M059J (cell line): ENCODE measurements around the gene MANSC1. TPM values are rescaled to one million over a fixed set of nuclear protein-coding genes. Genes with fewer than 3 reads are reported as not detected.

Experiments used
- total RNA-seq: library from RNA; depleted of rRNA; stranded (reverse); fragments of >200 nt; shearing (Covaris generic); gene quantifications from 2 replicates; pipeline ENCODE4 v1.2.3, GENCODE V29; 2014; rRNA removed

The MANSC1 gene
- total RNA-seq, 1 experiment from 2014 or later = 10.3 TPM

Other genes starting within 250 kb of the MANSC1 start
- 8.1 and 13.0 TPM in 2 replicates for gene LRP6, start 83.2 kb downstream of the MANSC1 start, total RNA-seq
- gene BORCS5, start 6.8 kb upstream of the MANSC1 start, total RNA-seq = 5.4 and 11.2 TPM in 2 replicates
- gene DUSP16, start 212.6 kb upstream of the MANSC1 start, total RNA-seq = 11.1 and 13.3 TPM in 2 replicates